ENCODE measurements around the gene MED27. TPM values are rescaled to one million over a fixed set of nuclear protein-coding genes. Genes with fewer than 3 reads are reported as not detected.

The MED27 gene
- total RNA-seq, 4 donors from 2014 or later = 4.1 to 6.3 (median 5.7) TPM

GRCh38 chr9:132024589-132024988 is 55.1 kb downstream of the MED27 start:
- Histone ChIP-seq H3K9me3 (no peaks in the 10 kb centered on the region), H3K36me3 (no peaks in the 10 kb centered on the region), H3K27me3 (no peaks in the 10 kb centered on the region), H3K4me3 (no peak overlapping the region), H3K4me1 (no peaks in the 10 kb centered on the region), H3K27ac (no peak overlapping the region)
- no peak for TF ChIP-seq POLR2A (IDR thresholded peaks at IDR 0.05)
- no peak for TF ChIP-seq CTCF (IDR thresholded peaks at IDR 0.05)
- no peak for DNase-seq

- Histone ChIP-seq H3K9me3 (no peaks in the 10 kb centered on the region), H3K27ac (no peak overlapping the region), H3K4me1 (no peaks in the 10 kb centered on the region), H3K4me3 (no peak overlapping the region), H3K27me3 (no peaks in the 10 kb centered on the region), H3K36me3 (no peaks in the 10 kb centered on the region)
- no peak for DNase-seq
- TF ChIP-seq POLR2A (IDR thresholded peaks at IDR 0.05) = no peak
- no peak for TF ChIP-seq CTCF (IDR thresholded peaks at IDR 0.05)
Measured at GRCh38 chr9:132023419-132024180, 56.1 kb downstream of the MED27 start.

- no peak for TF ChIP-seq POLR2A (IDR thresholded peaks at IDR 0.05)
- TF ChIP-seq CTCF (IDR thresholded peaks at IDR 0.05) = no peak
- H3K36me3 ChIP-seq = no peaks in the 10 kb centered on the region
- peaks cover 0 to 10% (median 0%) of the 10 kb centered on the region in 4 donors for H3K4me1 ChIP-seq
- no peak overlapping the region for H3K27ac ChIP-seq
- no peak overlapping the region for H3K4me3 ChIP-seq
- no peaks in the 10 kb centered on the region for H3K9me3 ChIP-seq
- H3K27me3 ChIP-seq = no peaks in the 10 kb centered on the region
- no peak for DNase-seq
Measured at GRCh38 chr9:132020820-132021510, 58.7 kb downstream of the MED27 start.

DNA sequence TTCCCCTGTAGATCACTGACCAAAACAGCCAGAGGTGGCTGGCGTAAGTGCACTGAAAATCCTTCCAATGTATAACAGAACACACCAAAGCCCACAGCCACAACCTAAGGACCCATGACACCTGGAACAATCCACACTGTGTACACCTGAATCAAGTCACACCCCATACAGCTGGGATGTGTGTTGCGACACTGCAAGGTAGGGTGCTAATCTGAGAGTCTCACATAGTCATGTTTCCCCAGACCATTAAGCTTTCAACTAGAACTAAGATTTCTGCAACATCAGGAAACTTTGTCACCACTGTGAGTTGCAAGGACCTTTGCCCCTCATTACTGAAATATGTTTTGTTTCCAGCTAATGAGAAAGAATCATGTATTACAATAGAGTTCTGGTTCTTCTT is 59.4 kb downstream of the MED27 start:
- no peak overlapping the region for H3K27ac ChIP-seq
- no peak overlapping the region for H3K4me3 ChIP-seq

GRCh38 chr9:132019702-132020101 is 60.0 kb downstream of the MED27 start:
- TF ChIP-seq POLR2A (IDR thresholded peaks at IDR 0.05) (no peak), CTCF (IDR thresholded peaks at IDR 0.05) (no peak)
- Histone ChIP-seq H3K9me3 (no peaks in the 10 kb centered on the region), H3K4me3 (no peak overlapping the region), H3K4me1 (peaks cover 0 to 10% (median 0%) of the 10 kb centered on the region in 4 donors), H3K36me3 (no peaks in the 10 kb centered on the region), H3K27me3 (no peaks in the 10 kb centered on the region), H3K27ac (no peak overlapping the region)
- no peak for DNase-seq

More for the DNA sequence above, 59.4 kb downstream of the MED27 start:
- H3K36me3 ChIP-seq = no peaks in the 10 kb centered on the region
- no peak for DNase-seq
- no peaks in the 10 kb centered on the region for H3K9me3 ChIP-seq
- TF ChIP-seq CTCF (IDR thresholded peaks at IDR 0.05) = no peak
- no peak for TF ChIP-seq POLR2A (IDR thresholded peaks at IDR 0.05)
- H3K27me3 ChIP-seq = no peaks in the 10 kb centered on the region
- H3K4me1 ChIP-seq = peaks cover 0 to 10% (median 0%) of the 10 kb centered on the region in 4 donors
